Daoy (cell line): ENCODE data around the gene GAREM1. TPM values are rescaled to one million over a fixed set of nuclear protein-coding genes. Genes with fewer than 3 reads are reported as not detected.
"Not testable (repeated sequence)": the region's sequence is repeated elsewhere in the genome, so short reads cannot be mapped to it uniquely, and the experiment has no call there.

Source experiments
- DNase-seq: peaks from one replicate; pipeline ENCODE4 v3.0.0-alpha.2; 2015; ENCODE audit warnings: low read depth
- total RNA-seq: library from RNA; depleted of rRNA; stranded (reverse); fragments of >200 nt; shearing (Covaris generic); gene quantifications from 2 replicates; pipeline ENCODE4 v1.2.3, GENCODE V29; 2014

The GAREM1 gene
- total RNA-seq, 1 experiment from 2014 or later: 2.2 TPM

GRCh38 chr18:32371384-32371783, 99.3 kb downstream of the GAREM1 start:
- no peak for DNase-seq

- no peak for DNase-seq
Measured at GRCh38 chr18:32368991-32369390, 101.7 kb downstream of the GAREM1 start.

DNA sequence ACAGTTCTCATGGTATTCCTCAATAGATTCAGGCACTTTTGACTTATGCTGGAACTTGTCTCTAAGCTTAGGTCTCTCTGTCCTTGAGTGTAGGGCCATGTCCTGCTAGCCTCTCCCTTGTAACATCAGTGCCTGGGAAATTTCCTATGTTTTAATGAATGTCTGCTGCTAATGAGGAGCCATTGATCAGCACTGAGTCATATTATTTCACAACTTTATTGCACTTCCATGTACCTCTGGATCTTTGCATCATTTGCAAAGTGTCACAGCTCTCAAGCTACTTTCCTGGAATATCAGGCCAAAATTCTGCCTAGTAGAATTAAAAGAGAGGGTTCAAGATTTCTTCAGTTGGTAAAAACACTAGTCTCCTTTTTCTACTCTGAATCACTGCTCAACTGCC, 102.5 kb downstream of the GAREM1 start:
- no peak for DNase-seq

GRCh38 chr18:32366586-32367538, 103.8 kb downstream of the GAREM1 start:
- DNase-seq: peak; percentile 15

- DNase-seq: no peak
Measured at GRCh38 chr18:32362484-32362883, 108.2 kb downstream of the GAREM1 start.

DNA sequence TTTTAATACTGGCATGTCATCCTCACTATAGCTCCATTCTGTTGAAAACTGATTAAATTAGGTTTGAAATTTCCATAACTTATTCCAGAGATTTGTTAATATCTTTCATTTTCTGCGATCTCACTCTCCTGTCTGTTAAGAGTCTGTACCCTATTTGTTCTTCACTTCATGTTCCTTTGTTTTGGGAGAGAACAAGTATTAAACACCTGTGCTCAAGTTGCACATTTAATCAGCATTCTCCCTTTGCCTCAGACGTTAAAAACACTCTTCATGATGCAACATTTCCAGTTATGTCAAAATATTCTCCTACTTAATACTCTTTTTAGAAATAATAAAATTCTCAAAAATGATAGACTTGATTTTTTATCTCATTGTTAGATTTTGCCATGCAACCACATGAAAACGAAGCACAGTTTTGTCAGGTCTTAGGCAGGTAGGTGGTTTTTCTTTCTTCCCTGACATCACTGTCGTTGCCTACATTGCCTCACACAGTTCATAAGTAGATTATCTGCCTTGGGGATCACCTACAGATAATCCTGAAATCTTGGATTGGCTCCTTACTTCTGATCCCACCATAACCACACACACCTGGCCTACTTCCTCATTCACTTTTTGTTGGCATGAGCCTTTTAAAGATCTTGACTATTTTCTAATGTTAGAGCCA, 109.9 kb downstream of the GAREM1 start:
- DNase-seq: no peak

GRCh38 chr18:32358529-32358928, 112.2 kb downstream of the GAREM1 start:
- no peak for DNase-seq

GRCh38 chr18:32358075-32358474, 112.6 kb downstream of the GAREM1 start:
- DNase-seq: no peak

DNA sequence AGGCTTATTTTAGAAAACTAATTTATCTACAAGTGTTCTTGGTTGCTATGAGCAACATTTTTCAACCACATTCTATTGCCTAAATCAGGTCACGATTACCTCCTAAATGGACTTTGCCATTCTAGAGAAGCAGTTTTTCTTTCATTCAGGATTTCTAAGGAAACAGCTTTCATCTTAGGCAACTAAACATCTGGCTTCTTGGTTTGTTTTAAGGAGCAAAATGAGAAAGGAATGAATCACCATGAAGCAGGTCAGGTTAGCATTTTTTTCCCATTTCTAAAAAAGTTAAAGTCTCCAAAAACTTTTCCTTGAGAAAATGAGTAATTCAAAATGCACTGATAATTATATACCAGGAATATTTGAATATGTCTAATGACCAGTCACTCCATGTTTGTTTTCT, 114.8 kb downstream of the GAREM1 start:
- no peak for DNase-seq

GRCh38 chr18:32354518-32354917, 116.2 kb downstream of the GAREM1 start:
- no peak for DNase-seq

- no peak for DNase-seq
Measured at GRCh38 chr18:32353257-32353656, 117.4 kb downstream of the GAREM1 start.

DNA sequence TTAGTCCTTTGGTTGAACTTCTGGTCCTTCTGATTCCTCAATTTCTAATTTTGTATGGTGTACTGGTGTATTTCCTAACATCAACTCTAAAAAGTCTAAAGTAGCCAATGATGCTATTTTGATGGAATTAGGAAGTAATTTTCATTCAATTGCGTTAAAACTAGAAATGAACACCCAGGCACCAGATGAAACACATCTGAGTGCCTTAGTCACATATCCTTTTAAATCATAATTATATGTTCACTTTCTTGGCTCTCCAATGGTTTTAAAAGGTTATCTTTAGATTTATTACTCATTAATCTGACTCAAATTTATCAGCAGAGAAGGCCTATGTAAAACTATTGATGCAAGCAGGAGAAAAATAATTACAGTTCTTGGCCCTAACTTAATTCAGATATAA, 119.7 kb downstream of the GAREM1 start:
- no peak for DNase-seq

GRCh38 chr18:32349728-32350395, 120.8 kb downstream of the GAREM1 start:
- DNase-seq: peak; percentile 86

GRCh38 chr18:32346671-32347070, 124.0 kb downstream of the GAREM1 start:
- DNase-seq: no peak

DNA sequence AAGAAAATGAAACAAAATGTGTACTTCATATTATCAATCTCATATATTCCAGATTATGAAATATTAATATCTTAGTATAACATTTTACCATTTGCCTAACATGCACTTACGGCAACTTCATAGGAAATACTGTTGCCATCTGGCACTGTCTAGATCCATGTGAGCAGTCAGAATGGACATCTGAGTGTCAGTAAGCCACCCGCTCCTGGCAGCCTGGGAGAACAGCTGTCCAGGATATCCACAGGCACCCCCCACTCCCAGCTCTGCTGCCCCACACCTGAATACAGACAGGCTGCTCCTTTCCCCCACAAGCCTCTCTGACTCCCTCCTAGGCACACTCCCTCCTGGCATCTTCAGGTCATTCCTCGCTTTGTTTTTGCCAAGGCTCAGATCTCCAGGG, 127.0 kb downstream of the GAREM1 start:
- no peak for DNase-seq

DNA sequence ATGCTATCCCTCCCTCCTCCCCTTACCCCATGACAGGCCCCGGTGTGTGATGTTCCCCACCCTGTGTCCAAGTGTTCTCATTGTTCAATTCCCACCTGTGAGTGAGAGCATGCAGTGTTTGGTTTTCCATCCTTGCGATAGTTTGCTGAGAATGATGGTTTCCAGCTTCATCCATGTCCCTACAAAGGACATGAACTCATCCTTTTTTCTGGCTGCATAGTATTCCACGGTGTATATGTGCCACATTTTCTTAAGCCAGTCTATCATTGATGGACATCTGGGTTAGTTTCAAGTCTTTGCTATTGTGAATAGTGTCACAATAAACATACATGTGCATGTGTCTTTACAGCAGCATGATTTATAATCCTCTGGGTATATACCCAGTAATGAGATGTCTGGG, 129.6 kb downstream of the GAREM1 start:
- not testable (repeated sequence) for DNase-seq

GRCh38 chr18:32339045-32339444, 131.6 kb downstream of the GAREM1 start:
- no peak for DNase-seq

DNA sequence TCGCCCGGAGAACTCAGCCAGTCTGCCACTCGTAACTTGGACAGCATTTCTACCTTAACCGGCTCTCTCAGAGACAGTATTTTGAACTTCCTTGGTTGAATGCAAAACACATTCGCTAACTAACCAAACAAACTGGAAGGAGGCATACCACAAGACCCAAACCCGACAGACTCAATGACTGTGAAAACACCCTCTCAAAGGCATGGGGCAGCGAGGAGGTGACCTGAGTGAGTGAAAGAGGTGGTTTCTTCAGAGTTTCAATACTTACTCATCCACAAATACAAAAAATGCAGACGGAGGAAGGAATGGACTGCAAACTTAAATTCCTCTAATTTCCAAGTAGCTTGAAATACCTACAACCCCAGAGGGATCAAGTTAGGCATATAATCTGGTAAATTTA, 132.9 kb downstream of the GAREM1 start:
- no peak for DNase-seq

DNA sequence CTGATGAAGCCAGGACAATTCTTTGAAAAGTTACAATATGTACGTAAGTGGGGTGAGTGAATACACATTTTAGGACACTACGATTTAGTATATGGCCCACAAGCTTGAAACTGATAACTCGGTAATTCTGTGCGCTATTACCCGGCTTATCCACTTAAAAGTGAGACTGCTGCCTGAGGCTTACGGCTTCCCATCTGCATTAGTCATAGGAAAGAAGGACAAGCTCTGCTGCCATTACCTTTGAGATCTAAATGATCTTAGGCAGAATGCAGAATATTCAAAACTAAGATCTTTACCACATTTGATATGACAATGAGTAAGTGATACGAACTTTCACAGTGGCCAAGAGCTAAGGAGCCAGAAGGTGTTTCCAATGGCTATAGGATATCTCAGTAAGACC, 133.3 kb downstream of the GAREM1 start:
- no peak for DNase-seq

GRCh38 chr18:32335228-32335627, 135.5 kb downstream of the GAREM1 start:
- no peak for DNase-seq

GRCh38 chr18:32333781-32334180, 136.9 kb downstream of the GAREM1 start:
- DNase-seq: no peak

DNA sequence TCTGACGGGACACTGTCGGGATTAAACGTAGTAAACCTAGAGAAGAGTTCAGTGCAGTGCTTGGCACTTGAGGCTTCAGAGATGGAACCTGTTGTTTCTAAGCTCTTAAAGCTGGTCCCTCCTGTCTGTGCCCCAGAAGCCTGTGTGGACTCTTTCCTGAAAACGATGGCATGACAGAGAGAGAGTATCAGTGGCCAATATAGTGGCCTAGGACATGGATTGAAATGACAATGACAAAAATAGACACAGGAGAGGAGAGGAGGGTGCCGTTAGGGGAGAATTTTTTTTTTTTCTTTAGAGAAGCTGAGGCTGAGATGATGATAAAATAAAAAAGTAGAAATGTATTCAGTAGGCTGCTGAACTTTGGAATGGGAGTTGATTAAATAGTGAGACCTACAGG, 138.0 kb downstream of the GAREM1 start:
- no peak for DNase-seq

DNA sequence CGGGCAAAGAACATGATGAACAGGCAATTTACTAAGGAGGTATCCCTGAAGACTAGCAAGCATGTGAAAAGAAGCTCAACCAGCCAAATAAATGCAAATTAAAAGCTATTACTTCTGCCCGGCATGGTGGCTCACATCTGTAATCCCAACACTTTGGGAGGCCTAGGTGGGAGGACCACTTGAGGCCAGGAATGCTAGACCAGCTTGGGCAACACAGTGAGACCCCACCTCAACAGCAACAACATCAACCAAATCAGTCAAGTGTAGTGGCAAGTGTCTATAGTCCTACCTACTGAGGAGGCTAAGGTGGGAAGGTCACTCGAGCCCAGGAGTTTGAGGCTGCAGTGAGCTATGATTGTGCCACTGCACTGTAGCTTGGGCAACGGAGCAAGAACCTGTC, 141.7 kb downstream of the GAREM1 start:
- no peak for DNase-seq
